ENCODE measurements around the gene ZNF613.
"Not testable (repeated sequence)": the region's sequence is repeated elsewhere in the genome, so short reads cannot be mapped to it uniquely, and the experiment has no call there.

ZNF613 gene

DNA sequence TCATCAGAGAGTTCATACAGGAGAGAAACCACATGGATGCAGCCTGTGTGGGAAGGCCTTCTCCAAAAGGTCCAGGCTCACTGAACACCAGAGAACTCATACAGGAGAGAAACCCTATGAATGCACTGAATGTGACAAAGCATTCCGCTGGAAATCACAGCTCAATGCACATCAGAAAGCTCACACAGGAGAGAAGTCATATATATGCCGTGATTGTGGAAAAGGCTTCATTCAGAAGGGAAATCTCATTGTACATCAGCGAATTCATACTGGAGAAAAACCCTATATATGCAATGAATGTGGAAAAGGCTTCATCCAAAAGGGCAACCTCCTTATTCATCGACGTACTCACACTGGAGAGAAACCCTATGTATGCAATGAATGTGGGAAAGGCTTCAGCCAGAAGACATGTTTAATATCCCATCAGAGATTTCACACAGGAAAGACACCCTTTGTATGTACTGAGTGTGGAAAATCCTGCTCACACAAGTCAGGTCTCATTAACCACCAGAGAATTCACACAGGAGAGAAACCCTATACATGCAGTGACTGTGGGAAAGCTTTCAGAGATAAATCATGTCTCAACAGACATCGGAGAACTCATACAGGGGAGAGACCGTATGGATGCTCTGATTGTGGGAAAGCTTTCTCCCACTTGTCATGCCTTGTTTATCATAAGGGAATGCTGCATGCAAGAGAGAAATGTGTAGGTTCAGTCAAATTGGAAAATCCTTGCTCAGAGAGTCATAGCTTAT lies 17.7 kb downstream of the ZNF613 start:
- no peak for DNase-seq (ENCODE audit: low read depth)

GRCh38 chr19:51946602-51947001 lies 19.3 kb downstream of the ZNF613 start:
- DNase-seq (ENCODE audit: low read depth), result no peak

GRCh38 chr19:51948975-51949374 lies 21.7 kb downstream of the ZNF613 start:
- no peak for DNase-seq (ENCODE audit: low read depth)

DNA sequence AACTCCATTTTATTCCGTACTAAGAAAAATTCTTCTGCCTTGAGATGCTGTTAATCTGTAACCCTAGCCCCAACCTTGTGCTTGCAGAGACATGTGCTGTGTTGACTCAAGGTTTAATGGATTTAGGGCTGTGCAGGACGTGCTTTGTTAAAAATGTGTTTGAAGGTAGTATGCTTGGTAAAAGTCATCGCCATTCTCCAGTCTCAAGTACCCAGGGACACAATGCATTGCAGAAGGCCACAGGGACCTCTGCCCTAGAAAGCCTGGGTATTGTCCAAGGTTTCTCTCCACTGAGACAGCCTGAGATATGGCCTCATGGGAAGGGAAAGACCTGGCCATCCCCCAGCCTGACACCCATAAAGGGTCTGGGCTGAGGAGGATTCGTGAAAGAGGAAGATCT lies 30.6 kb downstream of the ZNF613 start:
- not testable (repeated sequence) for DNase-seq (ENCODE audit: low read depth)

- no peak for DNase-seq (ENCODE audit: low read depth)
Measured at GRCh38 chr19:51959791-51960190, 32.5 kb downstream of the ZNF613 start.

- DNase-seq (ENCODE audit: low read depth), result not testable (repeated sequence)
Measured at GRCh38 chr19:51960621-51961233, 33.5 kb downstream of the ZNF613 start.

DNA sequence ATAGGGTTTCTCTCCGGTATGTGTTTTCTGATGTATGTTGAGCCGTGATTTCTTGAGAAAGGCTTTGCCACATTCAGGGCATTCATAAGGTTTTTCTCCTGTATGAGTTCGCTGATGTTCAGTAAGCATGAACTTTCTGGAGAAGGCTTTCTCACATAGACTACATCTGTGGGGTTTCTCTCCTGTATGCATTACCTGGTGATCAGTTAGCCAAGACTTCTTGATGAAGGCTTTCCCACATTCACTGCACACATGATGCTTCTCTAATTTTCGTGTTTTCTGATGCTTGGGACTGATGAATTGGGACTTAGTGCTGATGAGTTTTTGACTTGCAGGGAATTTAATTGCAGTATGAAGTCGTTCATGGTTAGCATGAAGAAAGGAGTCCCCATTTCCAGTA lies 38.3 kb downstream of the ZNF613 start:
- no peak for DNase-seq (ENCODE audit: low read depth)

DNA sequence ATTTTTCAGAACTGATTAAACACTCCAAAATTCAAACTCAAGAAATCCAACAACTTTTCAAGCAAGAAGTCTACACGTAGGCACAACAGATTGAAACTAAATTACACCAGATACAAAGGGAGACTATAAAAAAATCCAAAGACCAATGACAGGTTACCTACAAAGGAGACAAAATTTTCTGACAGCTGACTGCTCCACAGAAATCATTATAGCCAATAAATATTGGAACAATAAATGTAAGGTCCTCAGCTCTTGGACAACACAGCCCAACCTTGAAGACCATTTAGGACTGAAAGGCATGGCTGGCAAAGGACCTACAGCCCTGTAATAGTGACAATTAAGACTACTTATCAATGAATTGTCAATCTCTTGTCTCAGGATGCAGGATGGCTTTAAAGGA lies 43.4 kb downstream of the ZNF613 start:
- no peak for DNase-seq (ENCODE audit: low read depth)

GRCh38 chr19:51971624-51972023 lies 44.4 kb downstream of the ZNF613 start:
- no peak for DNase-seq (ENCODE audit: low read depth)

DNA sequence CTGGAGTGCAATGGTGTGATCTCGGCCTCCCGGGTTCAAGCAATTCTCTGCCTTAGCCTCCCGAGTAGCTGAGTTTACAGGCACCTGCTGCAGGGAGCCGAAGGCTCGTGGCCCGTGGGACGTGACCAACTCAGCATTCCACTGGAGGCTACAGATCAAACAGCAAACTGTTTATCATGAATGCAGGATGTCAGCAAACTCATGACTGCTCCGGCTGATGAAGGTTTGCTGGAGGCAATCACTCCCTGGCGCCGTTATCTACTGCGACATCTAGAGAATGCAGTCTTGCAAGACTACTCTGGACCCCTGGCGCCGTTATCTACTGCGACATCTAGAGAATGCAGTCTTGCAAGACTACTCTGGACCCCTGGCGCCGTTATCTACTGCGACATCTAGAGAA lies 48.5 kb downstream of the ZNF613 start:
- not testable (repeated sequence) for DNase-seq (ENCODE audit: low read depth)

DNA sequence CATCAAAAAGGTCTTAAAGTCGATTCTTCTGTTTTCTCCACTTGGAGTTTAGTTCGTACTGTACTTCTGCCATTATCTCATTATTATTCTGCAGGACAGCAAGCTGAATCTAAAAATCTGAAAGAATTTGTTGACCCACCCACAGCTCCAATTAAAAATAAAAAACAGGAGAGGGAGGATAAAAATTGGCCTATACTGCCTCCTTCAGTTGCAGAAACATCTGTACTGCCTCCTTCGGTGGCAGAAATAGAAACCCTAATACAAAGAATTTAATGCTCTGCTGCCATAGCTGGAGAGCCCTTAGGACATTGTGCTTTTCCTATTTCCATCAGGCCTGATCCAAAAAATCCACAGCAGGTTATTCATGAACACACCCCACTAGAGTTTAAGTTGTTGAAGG lies 49.6 kb downstream of the ZNF613 start:
- no peak for DNase-seq (ENCODE audit: low read depth)

GRCh38 chr19:51977346-51977745 lies 50.1 kb downstream of the ZNF613 start:
- no peak for DNase-seq (ENCODE audit: low read depth)

DNA sequence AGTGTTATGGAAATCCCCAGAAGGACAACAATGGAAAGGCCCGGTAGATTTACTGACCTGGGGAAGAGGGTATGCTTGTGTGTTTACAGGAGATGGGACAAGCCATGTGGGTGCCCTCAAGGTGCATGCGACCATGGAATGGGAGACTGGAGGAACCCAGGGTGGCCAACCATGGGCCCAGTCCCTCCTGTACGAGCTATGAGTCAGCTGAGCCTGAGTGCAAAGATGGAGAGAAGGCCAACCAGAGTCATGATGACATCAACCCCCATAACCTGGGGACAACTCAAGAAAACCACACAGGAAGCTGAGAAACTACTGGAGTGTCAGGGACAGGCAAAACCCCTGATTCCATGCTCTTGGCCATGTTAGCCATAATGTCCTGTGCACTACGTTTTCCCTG lies 51.6 kb downstream of the ZNF613 start:
- no peak for DNase-seq (ENCODE audit: low read depth)

DNA sequence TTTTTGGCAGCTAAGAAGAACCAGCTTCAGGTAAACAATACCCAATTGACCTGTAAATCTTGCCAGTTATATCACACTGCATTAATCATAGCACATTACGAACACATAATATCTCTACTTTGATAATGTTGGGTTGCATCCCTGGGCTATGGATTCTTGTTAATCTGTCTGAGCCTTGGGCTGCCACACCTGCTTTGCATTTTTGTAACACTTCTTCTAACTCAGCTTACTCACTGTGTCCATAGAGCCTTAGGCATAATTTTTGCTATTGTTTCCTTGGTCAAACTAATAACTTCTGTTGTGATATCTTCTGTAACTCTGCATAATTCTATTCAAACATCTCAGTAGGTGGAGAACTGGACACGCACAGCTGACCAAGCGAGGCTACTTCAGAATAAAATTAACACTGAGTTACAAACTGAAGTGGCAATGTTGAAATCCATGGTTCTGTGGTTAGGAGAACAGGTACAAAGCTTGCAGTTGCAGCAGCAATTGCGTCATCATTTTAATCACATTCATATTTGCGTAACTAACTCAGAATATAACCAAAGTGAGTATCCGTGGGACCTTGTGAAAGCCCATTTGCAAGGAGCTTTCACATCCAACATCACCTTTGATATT lies 53.0 kb downstream of the ZNF613 start:
- DNase-seq (ENCODE audit: low read depth), result no peak

GRCh38 chr19:51980926-51981325 lies 53.7 kb downstream of the ZNF613 start:
- not testable (repeated sequence) for DNase-seq (ENCODE audit: low read depth)

- no peak for DNase-seq (ENCODE audit: low read depth)
Measured at GRCh38 chr19:51983361-51983760, 56.1 kb downstream of the ZNF613 start.

DNA sequence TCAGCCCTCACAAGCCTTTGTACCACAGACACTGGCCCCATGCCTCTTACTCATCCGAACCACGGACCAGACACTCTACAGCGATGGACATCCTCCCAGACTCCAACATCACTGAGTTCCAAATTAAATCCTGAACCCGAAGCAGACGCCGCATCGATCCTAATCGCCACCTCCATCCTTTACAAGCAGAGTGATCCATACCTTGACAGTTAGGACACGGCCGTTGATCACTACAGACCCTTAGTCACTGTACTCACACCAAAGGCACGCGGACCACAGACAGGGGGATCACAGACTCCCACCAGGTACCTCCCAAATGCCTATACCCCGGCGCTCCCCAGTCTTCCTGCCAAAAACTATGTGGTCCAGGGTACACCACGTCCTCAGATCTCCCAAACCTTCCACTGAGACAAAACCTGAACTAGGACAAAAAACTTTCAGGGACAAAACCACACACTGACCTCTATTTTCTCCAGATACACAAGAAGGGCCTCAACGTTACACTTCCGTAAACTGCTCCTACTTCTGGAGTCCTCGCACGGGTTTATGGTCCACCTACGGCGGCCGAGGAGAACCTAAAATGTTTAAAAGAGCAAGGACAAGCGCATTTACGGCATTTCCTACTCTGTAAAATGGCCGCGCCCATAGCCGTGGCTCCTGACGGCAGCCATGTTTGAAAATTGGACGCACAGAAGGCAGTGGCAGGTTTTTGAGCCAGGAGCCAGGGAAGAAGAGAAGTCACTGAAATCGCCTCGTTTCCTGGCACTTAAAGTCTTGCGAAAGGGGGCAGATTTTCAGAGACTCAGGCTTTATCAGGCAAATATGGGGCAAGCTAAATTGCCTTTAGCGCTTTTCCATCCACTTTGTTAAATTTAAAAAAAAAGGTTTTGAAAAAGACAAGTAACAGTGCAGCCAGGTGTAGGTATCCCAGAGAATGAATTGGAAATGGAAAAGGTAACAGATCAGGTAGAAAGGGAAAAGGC lies 59.3 kb downstream of the ZNF613 start, which contains the start of gene ZNF350:
ZNF350 (minus strand) TSS at position 532 of the 983 bp plus-strand sequence. CDS start 12,480 bp downstream, outside the sequence.
- DNase-seq (ENCODE audit: low read depth), result peak; percentile 47

GRCh38 chr19:51993422-51993821 lies 66.2 kb downstream of the ZNF613 start:
- no peak for DNase-seq (ENCODE audit: low read depth)

DNA sequence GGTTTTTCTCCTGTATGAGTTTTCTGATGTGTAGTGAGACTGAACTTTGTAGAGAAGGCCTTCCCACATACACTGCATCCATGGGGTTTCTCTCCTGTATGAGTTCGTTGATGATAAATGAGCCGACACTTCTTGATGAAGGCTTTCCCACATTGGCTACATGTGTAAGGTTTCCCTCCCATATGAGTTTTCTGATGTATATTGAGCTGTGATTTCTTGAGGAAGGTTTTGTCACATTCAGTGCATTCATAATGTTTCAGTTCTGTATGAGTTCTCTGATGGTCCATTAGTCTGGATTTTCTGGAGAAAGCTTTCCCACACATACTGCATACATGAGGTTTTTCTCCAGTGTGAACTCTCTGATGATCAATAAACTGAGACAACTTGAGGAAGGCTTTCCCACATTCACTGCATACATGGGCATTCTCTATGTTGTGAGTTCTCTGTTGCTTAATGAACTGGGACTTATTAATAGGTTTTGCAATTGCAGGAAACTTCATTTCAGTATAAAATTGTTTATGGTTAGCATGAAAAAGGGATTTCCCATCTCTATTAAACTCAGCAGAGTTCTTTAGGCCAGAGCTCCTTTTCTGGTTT lies 66.9 kb downstream of the ZNF613 start:
- no peak for DNase-seq (ENCODE audit: low read depth)
